Testis (tissue), 3 donors: ENCODE measurements around the gene MAPKAPK2. TPM values are rescaled to one million over a fixed set of nuclear protein-coding genes. Genes with fewer than 3 reads are reported as not detected.
"Not testable (repeated sequence)": the region's sequence is repeated elsewhere in the genome, so short reads cannot be mapped to it uniquely, and the experiment has no call there.

ENCODE experiments used
- DNase-seq: peaks from one replicate; pipeline ENCODE4 v3.0.0-alpha.2; 2019
- H3K27ac ChIP-seq, 2 donors: fragments of 200-600 bp; sonication (generic); one replicate each; pipeline ENCODE4 v1.5.1; 2019
- H3K27me3 ChIP-seq: fragments of 200-600 bp; sonication (generic); one replicate; pipeline ENCODE4 v1.5.1; 2019
- H3K36me3 ChIP-seq: fragments of 200-600 bp; sonication (generic); one replicate; pipeline ENCODE4 v1.5.1; 2017; ENCODE audit warnings: low read depth; ENCODE audit errors: missing control alignments
- H3K4me1 ChIP-seq: fragments of 200-600 bp; sonication (generic); one replicate; pipeline ENCODE4 v1.5.1; 2019
- H3K4me3 ChIP-seq, 2 donors: fragments of 200-600 bp; sonication (generic); one replicate each; pipeline ENCODE4 v1.5.1; 2017 to 2019
- H3K9me3 ChIP-seq: fragments of 200-600 bp; sonication (generic); one replicate; pipeline ENCODE4 v1.5.1; 2017
- POLR2A ChIP-seq: fragments of 450-650 bp; IDR thresholded peaks from one replicate; pipeline ENCODE4 v1.6.1; 2017; ENCODE audit warnings: antibody characterized with exemption, mild to moderate bottlenecking, moderate library complexity
- WGBS, 2 donors: methylation state at CpG; one replicate each; pipeline ENCODE4 v1.1.5; 2018; 5-methylcytosine and 5-hydroxymethylcytosine counted together
- intact Hi-C: fragments of 100-400 bp; cut with DNase I; formaldehyde crosslinking; loops from one replicate; pipeline ENCODE4 v1.15.1; 2023; ENCODE audit warnings: low total_unique reads
- polyA plus RNA-seq: library from polyadenylated mRNA; stranded (reverse); fragments of 350-450 nt; fragmentation: Illumina TruSeq; extraction: RNeasy Lipid Tissue Mini Kit (QIAGEN cat#74804); gene quantifications from one replicate; pipeline ENCODE4 v1.2.3, GENCODE V29; 2014; ENCODE audit warnings: low read depth, low replicate concordance; ENCODE audit not compliant: insufficient read depth
- total RNA-seq, 2 donors: library from RNA; depleted of rRNA; stranded (reverse); fragments of >200 nt; gene quantifications; one replicate each; pipeline ENCODE4 v1.2.3, GENCODE V29; 2016
- TF ChIP-seq, protein P1 (sequence below), 3 experiments: fragments of 450-650 bp in 2 of 3; fragments of 200-600 bp in 1 of 3; sonication (generic) in 1 of 3; IDR thresholded peaks; one replicate each; pipeline ENCODE4 v1.5.1; 2016 to 2019; ENCODE audit warnings: antibody characterized with exemption in 3 of 3, mild to moderate bottlenecking in 2 of 3, moderate library complexity in 1 of 3

MAPKAPK2 gene
- total and polyA plus RNA-seq, 3 donors from 2014 or later = 66.3 to 76.5 (median 69.1) TPM

DNA sequence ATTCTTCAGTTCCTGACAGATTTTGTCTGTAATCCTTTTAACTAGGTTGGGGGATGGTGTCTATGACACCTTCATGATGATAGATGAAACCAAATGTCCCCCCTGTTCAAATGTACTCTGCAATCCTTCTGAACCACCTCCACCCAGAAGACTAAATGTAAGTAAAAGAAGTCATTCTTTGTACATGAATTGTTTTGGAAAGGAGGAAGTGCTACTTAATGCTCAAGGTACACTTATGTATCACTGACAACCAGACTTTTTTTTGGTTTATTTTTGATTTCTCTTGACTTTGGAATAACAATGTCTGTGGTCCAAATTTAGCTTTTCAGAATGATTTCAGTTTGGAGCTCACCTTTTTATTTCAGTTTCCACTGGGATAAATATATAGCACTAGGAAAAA, 47.1 kb upstream of the MAPKAPK2 start:
- H3K27me3 ChIP-seq = no peaks in the 10 kb centered on the region
- no peak for DNase-seq
- no peaks in the 10 kb centered on the region for H3K9me3 ChIP-seq
- no peak for TF ChIP-seq POLR2A
- TF ChIP-seq, protein P1, sequence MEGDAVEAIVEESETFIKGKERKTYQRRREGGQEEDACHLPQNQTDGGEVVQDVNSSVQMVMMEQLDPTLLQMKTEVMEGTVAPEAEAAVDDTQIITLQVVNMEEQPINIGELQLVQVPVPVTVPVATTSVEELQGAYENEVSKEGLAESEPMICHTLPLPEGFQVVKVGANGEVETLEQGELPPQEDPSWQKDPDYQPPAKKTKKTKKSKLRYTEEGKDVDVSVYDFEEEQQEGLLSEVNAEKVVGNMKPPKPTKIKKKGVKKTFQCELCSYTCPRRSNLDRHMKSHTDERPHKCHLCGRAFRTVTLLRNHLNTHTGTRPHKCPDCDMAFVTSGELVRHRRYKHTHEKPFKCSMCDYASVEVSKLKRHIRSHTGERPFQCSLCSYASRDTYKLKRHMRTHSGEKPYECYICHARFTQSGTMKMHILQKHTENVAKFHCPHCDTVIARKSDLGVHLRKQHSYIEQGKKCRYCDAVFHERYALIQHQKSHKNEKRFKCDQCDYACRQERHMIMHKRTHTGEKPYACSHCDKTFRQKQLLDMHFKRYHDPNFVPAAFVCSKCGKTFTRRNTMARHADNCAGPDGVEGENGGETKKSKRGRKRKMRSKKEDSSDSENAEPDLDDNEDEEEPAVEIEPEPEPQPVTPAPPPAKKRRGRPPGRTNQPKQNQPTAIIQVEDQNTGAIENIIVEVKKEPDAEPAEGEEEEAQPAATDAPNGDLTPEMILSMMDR (IDR thresholded peaks at IDR 0.05) = no peak
- intact Hi-C loops = loop anchor here (10.0 kb wide), 1 partner anchor 277 kb away; no protein-coding TSS in a partner anchor
- H3K4me1 ChIP-seq = peaks cover 7% of the 10 kb centered on the region
- no peak overlapping the region for H3K27ac ChIP-seq
- no peak overlapping the region for H3K4me3 ChIP-seq
- no peaks in the 10 kb centered on the region for H3K36me3 ChIP-seq

DNA sequence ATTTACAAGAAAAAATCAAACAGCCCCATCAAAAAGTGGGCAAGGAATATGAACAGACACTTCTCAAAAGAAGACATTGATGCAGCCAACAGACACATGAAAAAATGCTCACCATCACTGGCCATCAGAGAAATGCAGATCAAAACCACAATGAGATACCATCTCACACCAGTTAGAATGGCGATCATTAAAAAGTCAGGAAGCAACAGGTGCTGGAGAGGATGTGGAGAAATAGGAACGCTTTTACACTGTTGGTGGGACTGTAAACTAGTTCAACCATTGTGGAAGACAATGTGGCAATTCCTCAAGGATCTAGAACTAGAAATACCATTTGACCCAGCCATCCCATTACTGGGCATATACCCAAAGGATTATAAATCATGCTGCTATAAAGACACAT, 42.6 kb upstream of the MAPKAPK2 start:
- 90 to 94% methylated on average over 2 of the region's 2 CpGs for WGBS, 2 donors

DNA sequence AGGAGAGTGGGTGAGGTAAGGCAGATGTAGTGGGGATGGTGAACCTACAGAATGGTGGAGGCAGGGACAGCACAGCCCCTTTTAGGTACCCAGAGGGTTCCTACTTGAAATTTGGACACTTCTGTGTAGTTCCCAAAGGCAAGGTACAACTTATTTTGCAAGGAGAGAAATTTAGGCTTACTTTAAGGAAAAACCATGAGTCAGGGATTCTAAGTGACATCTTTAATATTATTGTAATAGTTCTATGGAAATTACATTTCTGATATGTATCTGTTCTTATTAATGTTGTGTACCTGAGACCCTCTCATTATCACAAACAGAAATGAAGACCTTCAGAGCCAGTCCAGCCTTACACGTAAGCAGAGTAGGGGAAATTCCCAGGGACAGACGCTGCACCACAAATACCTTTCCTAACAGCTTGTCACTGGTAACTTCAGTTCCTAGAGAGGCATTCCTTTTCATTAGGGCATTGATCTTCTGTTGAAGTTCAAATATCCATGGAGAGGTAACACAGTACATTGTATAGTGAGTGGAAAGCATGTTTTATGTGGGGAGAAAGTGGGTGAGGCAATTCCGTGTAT, 41.5 kb upstream of the MAPKAPK2 start:
- intact Hi-C loops = no loop called here
- Histone ChIP-seq H3K9me3 (no peaks in the 10 kb centered on the region), H3K27me3 (no peaks in the 10 kb centered on the region), H3K27ac (no peak overlapping the region), H3K4me1 (no peaks in the 10 kb centered on the region), H3K4me3 (no peak overlapping the region), H3K36me3 (no peaks in the 10 kb centered on the region)
- WGBS, 2 donors = 91 to 96% methylated on average over 3 of the region's 3 CpGs
- no peak for TF ChIP-seq POLR2A
- TF ChIP-seq, protein P1 (IDR thresholded peaks at IDR 0.05) = no peak
- no peak for DNase-seq

More for the DNA sequence above, 42.6 kb upstream of the MAPKAPK2 start:
- H3K27me3 ChIP-seq, H3K4me1 ChIP-seq, H3K9me3 ChIP-seq, H3K27ac ChIP-seq, H3K4me3 ChIP-seq, H3K36me3 ChIP-seq, DNase-seq, intact Hi-C loops: not testable (repeated sequence)

DNA sequence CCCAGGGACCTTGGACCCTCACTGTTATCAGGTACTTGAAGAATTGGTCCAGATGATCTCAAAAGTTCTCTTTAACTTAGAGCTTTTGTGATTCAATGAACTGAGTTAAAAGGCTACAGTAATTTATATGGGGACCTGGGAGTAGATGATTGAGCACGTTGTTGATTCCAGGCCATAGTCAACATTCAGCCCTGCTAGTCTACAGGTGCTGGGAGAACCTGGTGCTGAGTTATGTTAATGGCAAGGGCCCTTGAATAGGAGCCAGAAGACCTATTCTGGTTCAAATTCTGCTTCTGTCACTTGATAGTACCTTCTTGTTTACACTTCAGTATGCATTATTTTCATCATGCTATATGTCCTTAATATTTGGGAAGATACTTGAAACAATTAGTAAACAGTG, 38.2 kb upstream of the MAPKAPK2 start:
- intact Hi-C loops = no loop called here

DNA sequence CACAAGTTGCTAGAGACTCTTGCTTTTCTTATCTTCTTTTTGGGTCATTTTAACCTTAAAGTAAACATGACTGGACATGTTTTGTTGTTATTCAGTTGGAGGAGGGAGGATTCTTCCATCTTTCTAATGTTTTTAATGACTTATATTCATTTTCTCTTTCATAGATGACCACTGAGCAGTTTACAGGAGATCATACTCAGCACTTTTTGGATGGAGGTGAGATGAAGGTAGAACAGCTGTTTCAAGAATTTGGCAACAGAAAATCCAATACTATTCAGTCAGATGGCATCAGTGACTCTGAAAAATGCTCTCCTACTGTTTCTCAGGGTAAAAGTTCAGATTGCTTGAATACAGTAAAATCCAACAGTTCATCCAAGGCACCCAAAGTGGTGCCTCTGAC, 37.5 kb upstream of the MAPKAPK2 start:
- Histone ChIP-seq H3K4me1 (no peaks in the 10 kb centered on the region), H3K27ac (no peak overlapping the region), H3K36me3 (no peaks in the 10 kb centered on the region), H3K9me3 (no peaks in the 10 kb centered on the region), H3K27me3 (no peaks in the 10 kb centered on the region), H3K4me3 (no peak overlapping the region)
- TF ChIP-seq, protein P1 (IDR thresholded peaks at IDR 0.05) = no peak
- no peak for TF ChIP-seq POLR2A
- intact Hi-C loops = no loop called here
- DNase-seq = no peak

More for the DNA sequence above, 38.2 kb upstream of the MAPKAPK2 start:
- Histone ChIP-seq H3K9me3 (no peaks in the 10 kb centered on the region), H3K27ac (no peak overlapping the region), H3K4me3 (no peak overlapping the region), H3K4me1 (no peaks in the 10 kb centered on the region), H3K36me3 (no peaks in the 10 kb centered on the region), H3K27me3 (no peaks in the 10 kb centered on the region)
- no peak for DNase-seq
- 73 to 100% methylated on average over 1 of the region's 1 CpG for WGBS, 2 donors
- TF ChIP-seq POLR2A = no peak
- TF ChIP-seq, protein P1 (IDR thresholded peaks at IDR 0.05) = no peak
